Measurements from ENCODE around the gene AICDA.
"Not testable (repeated sequence)": the region's sequence is repeated elsewhere in the genome, so short reads cannot be mapped to it uniquely, and the experiment has no call there.

GRCh38 chr12:8624750-8625149 lies 12.1 kb upstream of the AICDA start:
- TF ChIP-seq POLR2A, CTCF (IDR thresholded peaks at IDR 0.05): not testable (repeated sequence)

All from gastroesophageal sphincter (tissue), 3 donors.